Liver (tissue), 3 donors: ENCODE measurements around the gene CDH13.

Experiments
- ATF3 ChIP-seq: IDR thresholded peaks from 2 replicates; pipeline ENCODE4 v1.6.1; 2016; ENCODE audit warnings: antibody characterized with exemption
- CTCF ChIP-seq: fragments of 150-350 bp; IDR thresholded peaks from 2 replicates; pipeline ENCODE4 v1.5.1; 2017; ENCODE audit warnings: improper control_type of control experiment, low read depth, low read length; ENCODE audit not compliant: missing input control
- EGR1 ChIP-seq, 2 donors: IDR thresholded peaks; 2 replicates each; pipeline ENCODE4 v1.6.1; 2016 to 2018; ENCODE audit warnings: antibody characterized with exemption in 2 of 2, low read depth in 2 of 2
- GABPA ChIP-seq, 2 donors: IDR thresholded peaks in 1 of 2; conservative IDR thresholded peaks in 1 of 2; 2 replicates each; pipeline ENCODE4 v1.6.1; 2016; ENCODE audit warnings: antibody characterized with exemption in 2 of 2, mild to moderate bottlenecking in 1 of 2, moderate library complexity in 1 of 2
- MAX ChIP-seq: IDR thresholded peaks from 2 replicates; pipeline ENCODE4 v1.6.1; 2016; ENCODE audit warnings: antibody characterized with exemption
- RAD21 ChIP-seq, 2 donors: IDR thresholded peaks; 2 replicates each; pipeline ENCODE4 v1.6.1; 2016; ENCODE audit warnings: antibody characterized with exemption in 2 of 2, mild to moderate bottlenecking in 2 of 2
- REST ChIP-seq: IDR thresholded peaks from 2 replicates; pipeline ENCODE4 v1.6.1; 2016; ENCODE audit warnings: antibody characterized with exemption, mild to moderate bottlenecking
- TAF1 ChIP-seq: conservative IDR thresholded peaks from 2 replicates; pipeline ENCODE4 v1.6.1; 2016; ENCODE audit warnings: antibody characterized with exemption, mild to moderate bottlenecking
- donor health status: healthy.
- donor health status: healthy.

- TF ChIP-seq ATF3 (no peak), MAX (no peak), CTCF (no peak), TAF1 (no peak), REST (no peak), GABPA (IDR thresholded peaks at IDR 0.05 in 1 of 2, conservative IDR thresholded peaks at IDR 0.05 in 1 of 2) (no peak), RAD21 (IDR thresholded peaks at IDR 0.05) (no peak), EGR1 (IDR thresholded peaks at IDR 0.05; ENCODE audit: low read depth in 2 of 2) (no peak)
Measured at GRCh38 chr16:83633286-83633685, 1006.5 kb downstream of the CDH13 start.
